K562 (cell line): ENCODE results near the gene MMP24.

ENCODE experiments used
- BRCA1 ChIP-seq, 2 experiments: fragments of 450-650 bp in 1 of 2; sonication (generic) in 1 of 2; formaldehyde crosslinking in 1 of 2; IDR thresholded peaks; 2 replicates each; pipeline versions ENCODE4 v1.5.0 to v1.6.1; 2017 to 2020; ENCODE audit warnings: mild to moderate bottlenecking in 1 of 2, missing genetic modification reagents in 1 of 2
- CTCF ChIP-seq, 3 experiments: IDR thresholded peaks in 2 of 3; conservative IDR thresholded peaks in 1 of 3; 2 replicates each; pipeline ENCODE4 v1.5.1; 2011 to 2012; ENCODE audit warnings: low read length in 3 of 3, mild to moderate bottlenecking in 3 of 3, control low read depth in 2 of 3, improper control_type of control experiment in 1 of 3, inconsistent platforms in 1 of 3, low read depth in 1 of 3, mixed read lengths in 1 of 3, moderate library complexity in 1 of 3; ENCODE audit not compliant: insufficient read depth in 2 of 3
- MAFK ChIP-seq: IDR thresholded peaks from 2 replicates; pipeline ENCODE4 v1.6.1; 2011; ENCODE audit warnings: low read length, improper control_type of control experiment
- MXI1 ChIP-seq: IDR thresholded peaks from 2 replicates; pipeline ENCODE4 v1.6.1; 2011; ENCODE audit warnings: low read depth, mild to moderate bottlenecking, improper control_type of control experiment, low read length
- NCOR1 ChIP-seq: fragments of 450-650 bp; IDR thresholded peaks from 2 replicates; pipeline ENCODE4 v1.6.1; 2016; ENCODE audit warnings: mild to moderate bottlenecking, moderate library complexity
- NR3C1 ChIP-seq: sonication (generic); formaldehyde crosslinking; IDR thresholded peaks from 2 replicates; pipeline ENCODE4 v1.8.1; 2022; ENCODE audit warnings: missing genetic modification reagents
- POLR2A ChIP-seq: fragments of 450-650 bp; conservative IDR thresholded peaks from 2 replicates; pipeline ENCODE4 v1.6.1; 2016
- ZBTB33 ChIP-seq: sonication (generic); formaldehyde crosslinking; IDR thresholded peaks from 2 replicates; pipeline ENCODE4 v1.8.1; 2023; ENCODE audit warnings: mild to moderate bottlenecking, missing genetic modification reagents
- ZKSCAN3 ChIP-seq: fragments of 250-450 bp; sonication (Bioruptor Pico); IDR thresholded peaks from 2 replicates; pipeline ENCODE4 v1.4.0; 2020
- ZNF12 ChIP-seq: sonication (generic); formaldehyde crosslinking; IDR thresholded peaks from 2 replicates; pipeline ENCODE4 v1.4.0; 2020; ENCODE audit warnings: mild to moderate bottlenecking, missing genetic modification reagents
- ZNF274 ChIP-seq: IDR thresholded peaks from 2 replicates; pipeline ENCODE4 v1.6.1; 2011; ENCODE audit warnings: low read depth, mild to moderate bottlenecking, low read length, moderate library complexity, borderline replicate concordance
- ZNF584 ChIP-seq: fragments of 200-800 bp; sonication (Bioruptor generic); IDR thresholded peaks from 2 replicates; pipeline ENCODE4 v1.6.1; 2016; ENCODE audit warnings: low read depth, mild to moderate bottlenecking, missing genetic modification characterization, missing compliant biosample characterization
- TF ChIP-seq, protein P1 (sequence below), 3 experiments: fragments of 200-800 bp in 1 of 3; fragments of 250-450 bp in 1 of 3; fragments of 450-650 bp in 1 of 3; sonication (Bioruptor Pico) in 1 of 3; sonication (Bioruptor generic) in 1 of 3; formaldehyde crosslinking in 1 of 3; IDR thresholded peaks; 2 replicates each; pipeline versions ENCODE4 v1.6.1 to v1.8.0; 2016 to 2022; ENCODE audit warnings: mild to moderate bottlenecking in 2 of 3, missing genetic modification characterization in 2 of 3, missing compliant biosample characterization in 1 of 3, moderate library complexity in 1 of 3

GRCh38 chr20:35311409-35311808, 84.9 kb downstream of the MMP24 start:
- no peak for TF ChIP-seq CTCF (IDR thresholded peaks at IDR 0.05 in 2 of 3, conservative IDR thresholded peaks at IDR 0.05 in 1 of 3; ENCODE audit: insufficient read depth in 2 of 3, low read depth in 1 of 3, low read length in 3 of 3)
- TF ChIP-seq POLR2A = no peak
- TF ChIP-seq MXI1 = no peak
- TF ChIP-seq ZNF274 = no peak
- no peak for TF ChIP-seq ZNF584 (CRISPR knock-in tag)
- no peak for TF ChIP-seq NCOR1
- TF ChIP-seq, protein P1, sequence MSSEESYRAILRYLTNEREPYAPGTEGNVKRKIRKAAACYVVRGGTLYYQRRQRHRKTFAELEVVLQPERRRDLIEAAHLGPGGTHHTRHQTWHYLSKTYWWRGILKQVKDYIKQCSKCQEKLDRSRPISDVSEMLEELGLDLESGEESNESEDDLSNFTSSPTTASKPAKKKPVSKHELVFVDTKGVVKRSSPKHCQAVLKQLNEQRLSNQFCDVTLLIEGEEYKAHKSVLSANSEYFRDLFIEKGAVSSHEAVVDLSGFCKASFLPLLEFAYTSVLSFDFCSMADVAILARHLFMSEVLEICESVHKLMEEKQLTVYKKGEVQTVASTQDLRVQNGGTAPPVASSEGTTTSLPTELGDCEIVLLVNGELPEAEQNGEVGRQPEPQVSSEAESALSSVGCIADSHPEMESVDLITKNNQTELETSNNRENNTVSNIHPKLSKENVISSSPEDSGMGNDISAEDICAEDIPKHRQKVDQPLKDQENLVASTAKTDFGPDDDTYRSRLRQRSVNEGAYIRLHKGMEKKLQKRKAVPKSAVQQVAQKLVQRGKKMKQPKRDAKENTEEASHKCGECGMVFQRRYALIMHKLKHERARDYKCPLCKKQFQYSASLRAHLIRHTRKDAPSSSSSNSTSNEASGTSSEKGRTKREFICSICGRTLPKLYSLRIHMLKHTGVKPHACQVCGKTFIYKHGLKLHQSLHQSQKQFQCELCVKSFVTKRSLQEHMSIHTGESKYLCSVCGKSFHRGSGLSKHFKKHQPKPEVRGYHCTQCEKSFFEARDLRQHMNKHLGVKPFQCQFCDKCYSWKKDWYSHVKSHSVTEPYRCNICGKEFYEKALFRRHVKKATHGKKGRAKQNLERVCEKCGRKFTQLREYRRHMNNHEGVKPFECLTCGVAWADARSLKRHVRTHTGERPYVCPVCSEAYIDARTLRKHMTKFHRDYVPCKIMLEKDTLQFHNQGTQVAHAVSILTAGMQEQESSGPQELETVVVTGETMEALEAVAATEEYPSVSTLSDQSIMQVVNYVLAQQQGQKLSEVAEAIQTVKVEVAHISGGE (CRISPR knock-in tag; IDR thresholded peaks at IDR 0.05) = no peak
- TF ChIP-seq BRCA1 (IDR thresholded peaks at IDR 0.05) = no peak
- no peak for TF ChIP-seq BRCA1 (CRISPR knock-in tag; IDR thresholded peaks at IDR 0.05)
- TF ChIP-seq MAFK = peak; percentile 67
- no peak for TF ChIP-seq ZKSCAN3
- no peak for TF ChIP-seq ZBTB33 (CRISPR knock-in tag)
- TF ChIP-seq ZNF12 (CRISPR knock-in tag) = no peak
- TF ChIP-seq NR3C1 (CRISPR knock-in tag) = no peak
